ENCODE results near the gene SLC25A21.

SLC25A21 gene

DNA sequence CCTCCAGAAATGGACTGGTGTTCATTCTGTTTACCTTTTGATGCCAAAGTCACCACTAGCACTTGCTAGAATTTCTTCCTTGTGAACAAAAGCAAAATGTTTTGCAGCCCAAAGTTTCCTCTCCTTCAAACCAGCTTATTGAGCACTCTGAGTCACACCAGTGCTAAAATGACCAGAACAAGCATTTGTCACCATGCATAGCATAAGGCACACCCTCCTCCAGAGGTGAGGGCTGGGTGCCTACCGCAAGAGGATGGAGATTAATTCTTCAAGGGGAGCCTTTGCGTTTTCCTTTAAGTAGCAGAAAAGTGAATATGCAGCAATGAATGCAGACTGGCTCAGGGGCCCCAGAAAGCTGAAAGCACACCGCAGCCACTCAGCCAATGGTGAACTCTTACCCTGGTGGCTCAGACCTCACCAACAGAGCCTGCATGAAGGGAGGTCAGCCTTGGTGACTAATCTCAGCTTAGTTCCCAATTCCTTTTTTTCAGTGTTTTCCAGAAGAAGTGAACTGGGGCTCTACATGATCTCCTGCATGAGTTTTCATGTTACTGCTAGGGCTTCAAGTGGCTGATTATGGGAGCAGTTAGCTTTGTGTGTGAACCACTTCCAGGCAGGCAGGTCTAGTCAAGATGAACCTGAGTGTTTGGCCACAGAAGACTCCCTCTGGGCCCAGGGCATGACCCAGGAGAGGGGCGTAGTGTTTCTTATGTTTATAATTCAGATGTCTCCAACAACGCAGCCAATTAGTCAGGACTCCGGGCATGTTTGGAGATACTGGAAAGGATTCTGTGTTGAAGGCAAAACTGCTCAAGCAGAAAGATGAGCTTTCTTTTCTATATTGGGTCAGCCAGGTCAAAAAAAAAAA is 414.4 kb downstream of the SLC25A21 start:
- no peak for DNase-seq (ENCODE audit: low spot score)
- TF ChIP-seq, protein P1, sequence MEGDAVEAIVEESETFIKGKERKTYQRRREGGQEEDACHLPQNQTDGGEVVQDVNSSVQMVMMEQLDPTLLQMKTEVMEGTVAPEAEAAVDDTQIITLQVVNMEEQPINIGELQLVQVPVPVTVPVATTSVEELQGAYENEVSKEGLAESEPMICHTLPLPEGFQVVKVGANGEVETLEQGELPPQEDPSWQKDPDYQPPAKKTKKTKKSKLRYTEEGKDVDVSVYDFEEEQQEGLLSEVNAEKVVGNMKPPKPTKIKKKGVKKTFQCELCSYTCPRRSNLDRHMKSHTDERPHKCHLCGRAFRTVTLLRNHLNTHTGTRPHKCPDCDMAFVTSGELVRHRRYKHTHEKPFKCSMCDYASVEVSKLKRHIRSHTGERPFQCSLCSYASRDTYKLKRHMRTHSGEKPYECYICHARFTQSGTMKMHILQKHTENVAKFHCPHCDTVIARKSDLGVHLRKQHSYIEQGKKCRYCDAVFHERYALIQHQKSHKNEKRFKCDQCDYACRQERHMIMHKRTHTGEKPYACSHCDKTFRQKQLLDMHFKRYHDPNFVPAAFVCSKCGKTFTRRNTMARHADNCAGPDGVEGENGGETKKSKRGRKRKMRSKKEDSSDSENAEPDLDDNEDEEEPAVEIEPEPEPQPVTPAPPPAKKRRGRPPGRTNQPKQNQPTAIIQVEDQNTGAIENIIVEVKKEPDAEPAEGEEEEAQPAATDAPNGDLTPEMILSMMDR (IDR thresholded peaks at IDR 0.05; ENCODE audit: extremely low read depth, insufficient read depth, missing control alignments), result no peak
- in situ Hi-C loops (cut with MboI; ENCODE audit: low pct_unique_long_range_greater_than_20kb, low sequenced_read_pairs, unreplicated experiment), result no loop called here

DNA sequence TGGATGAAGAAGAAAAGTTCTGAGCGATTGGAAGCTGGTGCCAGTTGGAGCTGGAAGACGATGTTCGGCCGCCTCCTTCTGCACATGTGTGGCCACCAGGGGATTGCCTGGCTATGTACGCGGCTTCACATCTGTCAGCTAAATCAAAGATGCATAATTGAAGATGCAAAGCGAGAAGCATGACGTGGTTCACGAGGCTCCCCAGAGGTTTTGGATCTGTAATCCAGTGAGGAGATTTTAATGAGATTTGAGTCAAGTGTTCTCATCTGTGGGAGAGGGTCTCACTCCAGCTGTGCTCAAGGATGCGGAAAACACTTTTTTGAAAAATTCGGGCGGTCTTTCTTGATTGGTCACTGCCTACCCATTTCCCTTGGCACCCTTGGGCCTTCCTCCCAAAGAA is 416.2 kb downstream of the SLC25A21 start:
- no peak for DNase-seq (ENCODE audit: low spot score)
- TF ChIP-seq, protein P1 (IDR thresholded peaks at IDR 0.05; ENCODE audit: extremely low read depth, insufficient read depth, missing control alignments), result no peak
- in situ Hi-C loops (cut with MboI; ENCODE audit: low pct_unique_long_range_greater_than_20kb, low sequenced_read_pairs, unreplicated experiment), result no loop called here

DNA sequence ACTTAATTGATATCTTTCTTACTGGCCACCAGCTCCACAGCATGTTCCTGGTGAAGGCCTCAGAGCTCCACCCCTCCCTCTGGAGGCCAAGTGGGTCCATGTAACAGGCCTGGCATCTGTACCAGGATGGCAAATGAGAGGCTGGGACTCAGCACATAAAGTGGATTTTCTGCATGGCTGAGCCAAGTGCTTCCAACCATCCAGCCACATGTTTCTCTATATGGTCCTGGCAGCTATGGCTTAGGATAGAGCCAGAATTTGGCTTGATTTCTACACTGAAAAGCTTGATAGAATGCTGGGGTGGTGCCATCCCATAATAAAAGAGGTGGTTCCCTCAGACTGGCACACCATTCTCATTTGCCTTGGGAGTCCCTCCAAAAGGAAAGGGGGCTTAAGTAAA is 416.6 kb downstream of the SLC25A21 start:
- DNase-seq (ENCODE audit: low spot score), result no peak
- TF ChIP-seq, protein P1 (IDR thresholded peaks at IDR 0.05; ENCODE audit: extremely low read depth, insufficient read depth, missing control alignments), result no peak
- in situ Hi-C loops (cut with MboI; ENCODE audit: low pct_unique_long_range_greater_than_20kb, low sequenced_read_pairs, unreplicated experiment), result no loop called here

DNA sequence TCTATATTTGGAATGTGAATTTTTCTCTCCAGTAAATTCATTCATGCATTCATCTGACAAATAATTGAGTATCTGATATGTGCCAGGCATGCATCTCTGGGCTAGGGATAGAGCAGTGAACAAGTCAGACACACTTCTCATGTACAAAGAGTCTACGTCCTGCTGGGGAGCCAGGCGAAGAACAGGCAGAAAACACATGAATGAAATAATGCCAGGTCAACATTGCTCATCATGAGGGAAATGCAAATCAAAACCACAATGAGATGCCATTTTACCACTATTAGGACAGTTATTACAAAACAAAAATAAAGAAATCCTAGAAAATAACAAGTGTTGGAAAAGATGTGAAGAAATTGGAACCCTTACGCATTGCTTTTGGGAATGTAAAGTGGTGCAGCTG is 420.5 kb downstream of the SLC25A21 start:
- in situ Hi-C loops (cut with MboI; ENCODE audit: low pct_unique_long_range_greater_than_20kb, low sequenced_read_pairs, unreplicated experiment), result no loop called here
- TF ChIP-seq, protein P1 (IDR thresholded peaks at IDR 0.05; ENCODE audit: extremely low read depth, insufficient read depth, missing control alignments), result no peak

DNA sequence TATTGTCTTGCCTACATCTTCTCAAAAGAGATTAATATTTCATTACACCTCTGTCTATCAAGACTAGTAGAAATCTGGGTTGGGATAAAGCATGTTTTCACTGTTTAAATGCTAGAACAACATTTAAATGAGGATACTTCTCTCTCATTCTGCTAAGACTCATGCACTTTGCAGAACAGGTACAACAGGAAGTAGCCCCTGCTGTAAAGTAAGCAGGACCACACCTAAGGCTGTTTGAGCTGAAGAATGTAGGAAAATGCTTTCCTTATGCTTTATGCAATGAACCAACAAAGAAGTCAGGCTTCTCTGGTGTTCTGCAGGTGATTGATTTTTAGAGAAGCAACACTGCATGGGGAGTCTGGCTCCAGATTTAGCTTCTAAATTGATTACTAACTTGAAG is 421.3 kb downstream of the SLC25A21 start:
- DNase-seq (ENCODE audit: low spot score), result no peak
- in situ Hi-C loops (cut with MboI; ENCODE audit: low pct_unique_long_range_greater_than_20kb, low sequenced_read_pairs, unreplicated experiment), result no loop called here
- TF ChIP-seq, protein P1 (IDR thresholded peaks at IDR 0.05; ENCODE audit: extremely low read depth, insufficient read depth, missing control alignments), result no peak

More for the DNA sequence above, 420.5 kb downstream of the SLC25A21 start:
- DNase-seq (ENCODE audit: low spot score), result no peak

DNA sequence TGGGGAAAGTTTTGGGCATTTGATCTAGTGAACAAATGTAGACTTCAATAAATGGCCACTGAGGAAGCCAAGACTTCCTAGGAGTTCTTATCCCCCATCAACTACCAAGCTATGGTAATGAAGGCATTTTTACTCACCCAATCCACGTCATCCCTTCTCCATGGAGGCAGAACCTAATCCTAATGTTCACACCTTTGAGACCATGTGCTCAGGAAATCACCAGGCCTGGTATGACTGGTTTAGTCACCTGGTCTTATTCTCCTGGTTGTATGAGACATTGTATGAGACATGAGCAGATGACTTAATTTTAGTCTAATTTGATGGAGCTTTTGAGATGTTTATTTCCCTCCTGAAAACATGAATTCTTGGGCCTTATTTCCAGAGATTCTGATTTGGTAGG is 422.2 kb downstream of the SLC25A21 start:
- in situ Hi-C loops (cut with MboI; ENCODE audit: low pct_unique_long_range_greater_than_20kb, low sequenced_read_pairs, unreplicated experiment), result no loop called here
- no peak for DNase-seq (ENCODE audit: low spot score)
- TF ChIP-seq, protein P1 (IDR thresholded peaks at IDR 0.05; ENCODE audit: extremely low read depth, insufficient read depth, missing control alignments), result no peak
